Epidermal melanocyte (primary cell): Measurements from ENCODE around the gene TMED1.

Experiments used
- DNase-seq: peaks from one replicate; pipeline ENCODE4 v3.0.0; 2011; ENCODE audit warnings: low spot score; ENCODE audit not compliant: insufficient read length

The TMED1 gene

GRCh38 chr19:10831987-10832938 lies 3.7 kb downstream of the TMED1 start:
- DNase-seq: no peak

GRCh38 chr19:10830931-10831779 lies 4.9 kb downstream of the TMED1 start:
- DNase-seq: no peak

GRCh38 chr19:10830370-10830769 lies 5.6 kb downstream of the TMED1 start:
- no peak for DNase-seq

- no peak for DNase-seq
Observed at GRCh38 chr19:10829967-10830366, 6.0 kb downstream of the TMED1 start.

- no peak for DNase-seq
Observed at GRCh38 chr19:10828981-10829821, 6.8 kb downstream of the TMED1 start.

GRCh38 chr19:10826846-10827245 lies 9.2 kb downstream of the TMED1 start:
- no peak for DNase-seq

- no peak for DNase-seq
Observed at GRCh38 chr19:10826231-10826630, 9.8 kb downstream of the TMED1 start.

- DNase-seq: no peak
Observed at GRCh38 chr19:10823690-10824089, 12.3 kb downstream of the TMED1 start.

- no peak for DNase-seq
Observed at GRCh38 chr19:10820173-10820572, 15.8 kb downstream of the TMED1 start.

- DNase-seq: no peak
Observed at GRCh38 chr19:10819124-10820060, 16.6 kb downstream of the TMED1 start.

GRCh38 chr19:10818301-10819123 lies 17.5 kb downstream of the TMED1 start:
- no peak for DNase-seq

- peak; percentile 73 for DNase-seq
Observed at GRCh38 chr19:10817291-10818038, 18.5 kb downstream of the TMED1 start.

- DNase-seq: no peak
Observed at GRCh38 chr19:10816691-10817090, 19.3 kb downstream of the TMED1 start.

GRCh38 chr19:10815969-10816644 lies 19.9 kb downstream of the TMED1 start:
- DNase-seq: no peak

GRCh38 chr19:10815007-10815536 lies 20.9 kb downstream of the TMED1 start:
- no peak for DNase-seq

GRCh38 chr19:10812902-10813404 lies 23.1 kb downstream of the TMED1 start:
- no peak for DNase-seq

- no peak for DNase-seq
Observed at GRCh38 chr19:10812196-10812595, 23.8 kb downstream of the TMED1 start.
